Measurements from ENCODE around the gene ROBO2. TPM values are rescaled to one million over a fixed set of nuclear protein-coding genes. Genes with fewer than 3 reads are reported as not detected.

Gene ROBO2
- total RNA-seq, 2 donors from 2014 or later: not detected

GRCh38 chr3:77464111-77464688, 424.3 kb downstream of the ROBO2 start:
- DNase-seq (no peak), ATAC-seq (no peak)
- Mint-ChIP-seq H3K4me3 (no peak overlapping the region), H3K4me1 (no peaks in the 10 kb centered on the region), H3K27ac (no peak overlapping the region), H3K27me3 (no peaks in the 10 kb centered on the region), H3K36me3 (ENCODE audit: low read depth) (no peaks in the 10 kb centered on the region)
- H3K9me3 ChIP-seq (ENCODE audit: control insufficient read depth, low read length, poor library complexity, severe bottlenecking): no peaks in the 10 kb centered on the region

DNA sequence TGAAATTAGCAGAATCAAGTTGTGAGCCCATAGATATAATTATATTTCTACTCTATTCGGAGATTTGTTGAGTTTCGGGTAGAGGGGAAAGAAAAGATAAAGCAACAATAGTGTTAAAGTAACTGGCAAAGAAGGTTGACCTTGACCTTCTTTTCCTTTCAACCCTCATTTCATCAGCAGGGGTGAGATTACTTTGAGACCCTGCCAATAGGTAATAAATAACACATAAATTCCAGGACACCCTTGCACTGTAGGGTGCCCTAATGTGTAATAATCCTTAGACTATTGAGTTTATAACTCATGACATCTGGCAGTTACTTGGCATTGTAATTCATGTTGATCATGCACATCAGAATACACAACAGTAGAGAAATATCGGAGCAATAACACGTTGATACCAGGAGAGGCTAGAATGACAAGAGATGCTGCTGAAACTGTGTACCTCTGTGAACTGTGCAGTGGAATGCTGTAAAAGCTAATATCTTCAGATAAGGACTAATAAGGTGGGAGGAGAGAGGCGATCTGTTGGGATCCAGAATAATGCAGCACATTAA, 426.7 kb downstream of the ROBO2 start:
- H3K27me3 Mint-ChIP-seq: no peaks in the 10 kb centered on the region
- DNase-seq (no peak), ATAC-seq (no peak)
- no peaks in the 10 kb centered on the region for H3K9me3 ChIP-seq (ENCODE audit: control insufficient read depth, low read length, poor library complexity, severe bottlenecking)
- H3K36me3 Mint-ChIP-seq (ENCODE audit: low read depth): no peaks in the 10 kb centered on the region
- no peaks in the 10 kb centered on the region for H3K4me1 Mint-ChIP-seq
- no peak overlapping the region for H3K27ac Mint-ChIP-seq
- H3K4me3 Mint-ChIP-seq: no peak overlapping the region

DNA sequence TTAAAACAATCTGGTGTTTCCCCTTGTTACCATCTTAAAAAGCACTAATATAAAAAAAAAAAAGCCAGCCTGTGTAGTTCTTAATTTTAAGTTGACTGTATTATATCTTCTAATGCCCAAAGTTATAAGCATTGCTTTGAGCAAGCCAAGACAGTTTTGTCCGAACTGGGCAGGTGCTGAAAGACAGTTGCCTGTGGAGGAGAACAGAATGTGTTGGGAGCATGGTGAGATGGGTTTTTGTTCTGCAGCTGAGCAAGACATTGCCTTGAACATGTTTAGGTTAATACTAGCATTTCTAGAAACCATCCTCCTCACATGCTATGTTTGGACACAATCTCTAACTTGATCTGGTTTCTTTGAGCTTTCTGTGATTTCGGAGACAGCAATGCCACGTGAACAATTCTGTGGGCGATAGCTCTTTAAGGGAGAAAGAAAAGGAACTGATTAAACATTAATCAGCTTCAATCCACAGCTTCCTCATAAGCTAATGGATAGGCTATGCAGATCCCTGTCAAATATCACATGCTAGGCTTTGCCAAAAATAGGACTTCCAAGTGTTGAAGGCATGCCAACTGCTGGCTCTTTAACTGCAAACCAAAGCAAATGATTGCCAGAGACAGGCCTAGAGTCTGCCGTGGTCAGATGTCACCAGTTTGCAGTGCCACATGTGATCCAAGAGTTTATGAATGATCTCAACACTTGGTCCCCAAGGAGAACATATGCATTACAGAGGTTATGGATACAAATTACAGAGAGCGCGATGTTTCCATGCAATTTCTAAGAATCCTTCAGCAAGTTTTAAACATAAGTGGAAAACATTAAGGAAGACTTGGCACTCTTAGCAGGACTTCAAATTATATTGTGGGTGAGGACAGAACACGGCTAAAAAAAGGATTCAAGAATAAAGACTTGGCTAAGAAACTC, 428.1 kb downstream of the ROBO2 start:
- no peak for ATAC-seq

DNA sequence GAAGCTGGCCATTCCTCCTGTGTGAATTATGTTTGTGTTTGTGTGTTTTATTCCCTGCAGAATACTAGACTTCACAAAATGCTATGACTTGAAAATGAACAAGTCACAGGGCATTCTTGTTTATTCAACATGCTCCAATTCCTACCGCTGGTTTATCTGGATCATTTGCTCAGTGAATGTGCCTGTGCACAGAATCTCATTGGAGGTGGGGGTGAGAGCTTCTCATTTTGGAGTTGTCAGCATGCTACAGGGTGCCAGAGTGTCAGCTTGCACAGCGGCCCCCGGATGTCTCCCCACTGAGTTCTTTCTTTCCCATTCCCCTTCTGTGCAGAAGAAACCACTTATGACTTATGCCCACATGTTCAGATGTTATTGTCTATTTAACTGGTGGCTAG, 428.7 kb downstream of the ROBO2 start:
- DNase-seq (no peak), ATAC-seq (no peak)
- Mint-ChIP-seq H3K27ac (no peak overlapping the region), H3K4me1 (no peaks in the 10 kb centered on the region), H3K27me3 (no peaks in the 10 kb centered on the region), H3K36me3 (ENCODE audit: low read depth) (no peaks in the 10 kb centered on the region), H3K4me3 (no peak overlapping the region)
- no peaks in the 10 kb centered on the region for H3K9me3 ChIP-seq (ENCODE audit: control insufficient read depth, low read length, poor library complexity, severe bottlenecking)

More for the DNA sequence above, 428.1 kb downstream of the ROBO2 start:
- no peak for DNase-seq
- no peak overlapping the region for H3K27ac Mint-ChIP-seq
- H3K4me1 Mint-ChIP-seq: no peaks in the 10 kb centered on the region
- H3K27me3 Mint-ChIP-seq: no peaks in the 10 kb centered on the region
- no peaks in the 10 kb centered on the region for H3K36me3 Mint-ChIP-seq (ENCODE audit: low read depth)
- H3K4me3 Mint-ChIP-seq: no peak overlapping the region
- no peaks in the 10 kb centered on the region for H3K9me3 ChIP-seq (ENCODE audit: control insufficient read depth, low read length, poor library complexity, severe bottlenecking)

DNA sequence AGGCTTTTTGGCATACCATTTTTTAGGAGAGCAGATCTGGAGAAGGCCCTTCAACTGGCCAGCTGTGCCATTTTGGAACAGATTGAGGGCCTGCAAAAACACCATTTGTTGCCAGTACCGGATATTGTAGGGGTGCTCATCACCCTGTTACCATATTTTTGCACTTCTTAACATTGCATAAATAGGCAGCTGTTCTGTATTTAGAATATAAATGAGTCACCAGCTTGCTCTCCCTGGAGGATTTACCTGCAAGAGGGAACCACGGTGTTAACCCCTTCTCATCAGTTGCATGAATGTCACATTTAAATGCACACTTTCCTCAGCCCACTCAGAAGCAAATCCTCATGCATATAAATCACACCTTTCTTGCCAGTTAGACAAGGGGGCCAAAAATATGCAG, 435.6 kb downstream of the ROBO2 start:
- Mint-ChIP-seq H3K36me3 (ENCODE audit: low read depth) (no peaks in the 10 kb centered on the region), H3K27ac (no peak overlapping the region), H3K27me3 (no peaks in the 10 kb centered on the region), H3K4me1 (no peaks in the 10 kb centered on the region), H3K4me3 (no peak overlapping the region)
- H3K9me3 ChIP-seq (ENCODE audit: control insufficient read depth, low read length, poor library complexity, severe bottlenecking): no peaks in the 10 kb centered on the region
- DNase-seq (no peak), ATAC-seq (no peak)

DNA sequence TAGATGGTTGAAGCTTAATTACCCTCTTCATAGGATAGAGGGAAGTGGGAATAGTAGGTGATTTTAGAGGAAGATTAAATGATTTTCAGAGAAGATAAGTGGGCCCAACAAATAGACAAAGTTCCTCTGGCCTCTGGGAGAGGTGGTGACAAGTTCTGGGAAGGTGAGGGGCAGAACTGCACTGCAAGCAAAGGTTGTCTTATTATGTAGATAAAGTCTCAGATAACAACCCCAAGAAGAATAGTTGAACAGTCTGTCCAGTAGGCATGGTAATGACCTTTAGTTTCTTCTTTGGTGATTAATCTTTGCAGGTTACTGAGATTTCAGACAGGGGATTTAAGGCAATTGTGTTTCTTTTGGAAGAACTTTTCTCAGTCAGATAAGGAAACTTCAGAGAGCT, 439.1 kb downstream of the ROBO2 start:
- Mint-ChIP-seq H3K36me3 (ENCODE audit: low read depth) (no peaks in the 10 kb centered on the region), H3K4me3 (no peak overlapping the region), H3K4me1 (no peaks in the 10 kb centered on the region), H3K27me3 (no peaks in the 10 kb centered on the region), H3K27ac (no peak overlapping the region)
- DNase-seq (no peak), ATAC-seq (no peak)
- no peaks in the 10 kb centered on the region for H3K9me3 ChIP-seq (ENCODE audit: control insufficient read depth, low read length, poor library complexity, severe bottlenecking)

DNA sequence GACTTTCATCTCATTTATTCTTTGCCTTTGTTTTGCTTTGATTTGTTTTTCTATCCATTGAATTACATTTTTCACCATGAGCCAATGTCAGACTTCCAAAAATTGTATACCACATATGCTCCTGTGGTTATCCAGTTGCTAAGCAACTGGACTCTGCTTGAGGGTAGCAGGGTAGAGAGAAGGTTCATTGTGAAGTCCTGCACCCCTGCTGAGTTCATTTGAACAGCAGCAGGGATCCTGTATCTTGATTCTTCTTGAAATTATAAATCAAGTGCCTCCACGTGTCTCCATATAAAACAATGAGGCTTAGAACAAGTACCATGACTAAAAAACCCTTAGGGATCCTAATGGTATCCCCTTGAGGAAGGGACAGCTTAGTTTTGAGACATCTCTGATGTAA, 449.3 kb downstream of the ROBO2 start:
- no peaks in the 10 kb centered on the region for H3K27me3 Mint-ChIP-seq
- H3K9me3 ChIP-seq (ENCODE audit: control insufficient read depth, low read length, poor library complexity, severe bottlenecking): no peaks in the 10 kb centered on the region
- ATAC-seq (no peak), DNase-seq (no peak)
- no peaks in the 10 kb centered on the region for H3K36me3 Mint-ChIP-seq (ENCODE audit: low read depth)
- H3K4me3 Mint-ChIP-seq: no peak overlapping the region
- no peaks in the 10 kb centered on the region for H3K4me1 Mint-ChIP-seq
- no peak overlapping the region for H3K27ac Mint-ChIP-seq

DNA sequence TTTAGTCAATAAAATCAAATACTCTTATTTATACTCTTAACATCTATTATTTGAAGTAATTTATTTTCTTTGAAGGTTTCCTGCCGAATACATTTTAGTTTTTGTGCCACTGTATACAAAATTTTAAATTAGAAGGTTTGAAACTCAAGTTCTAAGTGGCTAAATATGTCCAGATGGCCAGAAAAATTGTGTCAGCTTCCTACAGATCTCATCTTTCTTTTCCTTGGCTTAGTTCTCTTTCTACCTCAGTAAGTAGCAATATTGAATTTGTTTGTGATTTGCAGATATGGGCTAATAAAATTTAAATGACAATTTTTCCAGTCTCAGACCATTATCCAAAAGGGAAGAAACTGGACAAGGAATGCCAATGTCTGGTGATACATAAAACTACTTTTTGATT, 452.1 kb downstream of the ROBO2 start:
- ATAC-seq (no peak), DNase-seq (no peak)
- H3K27ac Mint-ChIP-seq: no peak overlapping the region
- H3K4me3 Mint-ChIP-seq: no peak overlapping the region
- no peaks in the 10 kb centered on the region for H3K4me1 Mint-ChIP-seq
- no peaks in the 10 kb centered on the region for H3K27me3 Mint-ChIP-seq
- no peaks in the 10 kb centered on the region for H3K36me3 Mint-ChIP-seq (ENCODE audit: low read depth)
- no peaks in the 10 kb centered on the region for H3K9me3 ChIP-seq (ENCODE audit: control insufficient read depth, low read length, poor library complexity, severe bottlenecking)

GRCh38 chr3:77500721-77501120, 460.8 kb downstream of the ROBO2 start:
- DNase-seq: no peak
- Mint-ChIP-seq H3K27ac (no peak overlapping the region), H3K27me3 (no peaks in the 10 kb centered on the region), H3K36me3 (ENCODE audit: low read depth) (no peaks in the 10 kb centered on the region), H3K4me1 (no peaks in the 10 kb centered on the region), H3K4me3 (no peak overlapping the region)
- no peak for ATAC-seq
- no peaks in the 10 kb centered on the region for H3K9me3 ChIP-seq (ENCODE audit: control insufficient read depth, low read length, poor library complexity, severe bottlenecking)

DNA sequence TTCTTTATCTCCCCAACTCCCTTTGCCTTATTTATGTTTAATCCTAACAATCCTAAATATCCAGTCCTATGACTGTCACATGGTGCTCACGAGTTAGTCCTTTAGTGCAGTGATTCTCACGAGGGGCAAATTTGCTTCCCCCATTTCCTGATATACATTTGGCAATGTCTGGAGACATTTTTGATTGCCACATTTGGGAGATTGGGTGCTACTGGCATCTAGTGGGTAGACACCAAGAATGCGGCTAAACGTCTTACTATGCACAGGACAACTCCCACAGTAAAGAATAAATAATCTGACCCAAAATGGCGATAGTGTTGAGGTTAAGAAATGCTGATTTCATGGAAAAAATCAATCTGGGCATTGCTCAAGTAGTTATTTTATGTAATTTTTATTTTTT, 466.5 kb downstream of the ROBO2 start:
- Mint-ChIP-seq H3K27ac (no peak overlapping the region), H3K36me3 (ENCODE audit: low read depth) (no peaks in the 10 kb centered on the region), H3K27me3 (no peaks in the 10 kb centered on the region), H3K4me1 (no peaks in the 10 kb centered on the region), H3K4me3 (no peak overlapping the region)
- H3K9me3 ChIP-seq (ENCODE audit: control insufficient read depth, low read length, poor library complexity, severe bottlenecking): no peaks in the 10 kb centered on the region
- ATAC-seq (no peak), DNase-seq (no peak)

- no peaks in the 10 kb centered on the region for H3K36me3 Mint-ChIP-seq (ENCODE audit: low read depth)
- H3K27ac Mint-ChIP-seq: no peak overlapping the region
- no peak for ATAC-seq
- no peaks in the 10 kb centered on the region for H3K4me1 Mint-ChIP-seq
- no peak overlapping the region for H3K4me3 Mint-ChIP-seq
- no peak for DNase-seq
- H3K9me3 ChIP-seq (ENCODE audit: control insufficient read depth, low read length, poor library complexity, severe bottlenecking): no peaks in the 10 kb centered on the region
- no peaks in the 10 kb centered on the region for H3K27me3 Mint-ChIP-seq
These were observed 473.6 kb downstream of the ROBO2 start for GRCh38 chr3:77513542-77513941.

DNA sequence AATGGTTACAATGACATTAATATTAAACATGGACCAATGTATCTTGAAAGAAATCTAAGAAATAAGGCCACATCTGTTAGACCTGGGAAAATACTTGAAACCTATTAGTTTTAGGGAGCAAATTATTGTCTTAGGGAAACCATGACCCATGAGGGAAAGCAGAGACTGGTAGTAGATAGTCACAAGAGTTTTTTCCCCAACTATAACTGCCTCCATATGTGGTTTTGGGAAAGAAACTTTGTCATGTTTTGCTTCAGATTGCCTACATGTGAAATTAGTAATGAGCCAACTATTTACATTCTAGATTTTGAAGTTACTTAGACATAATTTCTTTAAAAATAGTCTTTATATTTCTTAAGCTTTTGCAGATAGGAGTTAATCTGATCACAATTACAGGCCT, 474.9 kb downstream of the ROBO2 start:
- H3K27ac Mint-ChIP-seq: no peak overlapping the region
- H3K4me1 Mint-ChIP-seq: no peaks in the 10 kb centered on the region
- DNase-seq (no peak), ATAC-seq (no peak)
- H3K9me3 ChIP-seq (ENCODE audit: control insufficient read depth, low read length, poor library complexity, severe bottlenecking): no peaks in the 10 kb centered on the region
- H3K4me3 Mint-ChIP-seq: no peak overlapping the region
- H3K27me3 Mint-ChIP-seq: no peaks in the 10 kb centered on the region
- H3K36me3 Mint-ChIP-seq (ENCODE audit: low read depth): no peaks in the 10 kb centered on the region

- DNase-seq: no peak
- no peak overlapping the region for H3K4me3 Mint-ChIP-seq
- ATAC-seq: no peak
These were observed 484.6 kb downstream of the ROBO2 start for GRCh38 chr3:77524463-77524862.

More at GRCh38 chr3:77524463-77524862, 484.6 kb downstream of the ROBO2 start:
- Mint-ChIP-seq H3K36me3 (ENCODE audit: low read depth) (no peaks in the 10 kb centered on the region), H3K27me3 (no peaks in the 10 kb centered on the region), H3K27ac (no peak overlapping the region), H3K4me1 (no peaks in the 10 kb centered on the region)
- no peaks in the 10 kb centered on the region for H3K9me3 ChIP-seq (ENCODE audit: control insufficient read depth, low read length, poor library complexity, severe bottlenecking)
